Measurements from ENCODE around the gene ARHGEF6. TPM values are rescaled to one million over a fixed set of nuclear protein-coding genes. Genes with fewer than 3 reads are reported as not detected.

Gene ARHGEF6
- total RNA-seq, 2 donors from 2014 or later, result 4.1 to 12.7 TPM

DNA sequence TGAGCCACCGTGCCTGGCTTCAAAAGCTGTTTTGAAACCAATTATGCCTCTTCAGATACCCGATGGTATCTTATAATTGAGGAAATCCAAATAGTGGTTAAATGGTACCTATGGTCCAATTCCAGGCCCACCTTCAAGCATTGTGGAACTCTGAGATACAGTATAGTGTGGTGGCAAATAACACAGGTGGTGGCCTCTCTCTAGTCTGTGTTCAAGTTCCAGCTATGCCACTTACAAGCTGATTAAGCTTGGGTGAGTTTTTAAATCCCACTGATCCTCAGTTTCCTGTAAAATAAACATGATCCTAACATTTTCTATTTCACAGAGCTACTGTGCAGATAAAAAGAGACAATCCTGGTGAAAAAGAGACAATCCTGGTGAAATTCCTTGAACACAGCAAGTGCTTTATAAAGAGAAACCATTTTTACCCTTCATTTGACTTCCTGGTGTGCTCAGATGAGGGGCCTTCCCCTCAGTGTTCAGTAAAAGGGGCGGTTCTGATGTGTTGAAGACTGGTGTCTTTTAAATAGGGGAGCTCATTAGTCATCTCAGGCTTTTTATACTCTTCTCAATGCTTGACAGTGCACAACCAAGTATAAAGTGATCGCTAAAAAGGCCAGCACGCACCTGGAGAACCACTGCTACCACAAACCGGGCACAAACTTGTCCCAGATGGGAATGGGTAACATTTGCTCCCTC, 163.6 kb downstream of the ARHGEF6 start:
- Histone ChIP-seq H3K36me3 (no peaks in the 10 kb centered on the region), H3K27me3 (replicated peaks; ENCODE audit: insufficient read depth) (no peaks in the 10 kb centered on the region), H3K9me3 (no peaks in the 10 kb centered on the region), H3K27ac (no peak overlapping the region), H3K4me1 (replicated peaks) (no peaks in the 10 kb centered on the region), H3K4me3 (no peak overlapping the region)
- 77% methylated on average over 6 of the region's 6 CpGs for WGBS
- no peak for DNase-seq (ENCODE audit: low spot score)
- TF ChIP-seq, protein P1, sequence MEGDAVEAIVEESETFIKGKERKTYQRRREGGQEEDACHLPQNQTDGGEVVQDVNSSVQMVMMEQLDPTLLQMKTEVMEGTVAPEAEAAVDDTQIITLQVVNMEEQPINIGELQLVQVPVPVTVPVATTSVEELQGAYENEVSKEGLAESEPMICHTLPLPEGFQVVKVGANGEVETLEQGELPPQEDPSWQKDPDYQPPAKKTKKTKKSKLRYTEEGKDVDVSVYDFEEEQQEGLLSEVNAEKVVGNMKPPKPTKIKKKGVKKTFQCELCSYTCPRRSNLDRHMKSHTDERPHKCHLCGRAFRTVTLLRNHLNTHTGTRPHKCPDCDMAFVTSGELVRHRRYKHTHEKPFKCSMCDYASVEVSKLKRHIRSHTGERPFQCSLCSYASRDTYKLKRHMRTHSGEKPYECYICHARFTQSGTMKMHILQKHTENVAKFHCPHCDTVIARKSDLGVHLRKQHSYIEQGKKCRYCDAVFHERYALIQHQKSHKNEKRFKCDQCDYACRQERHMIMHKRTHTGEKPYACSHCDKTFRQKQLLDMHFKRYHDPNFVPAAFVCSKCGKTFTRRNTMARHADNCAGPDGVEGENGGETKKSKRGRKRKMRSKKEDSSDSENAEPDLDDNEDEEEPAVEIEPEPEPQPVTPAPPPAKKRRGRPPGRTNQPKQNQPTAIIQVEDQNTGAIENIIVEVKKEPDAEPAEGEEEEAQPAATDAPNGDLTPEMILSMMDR (IDR thresholded peaks at IDR 0.05), result no peak
- TF ChIP-seq POLR2AphosphoS5 (IDR thresholded peaks at IDR 0.05) (no peak), POLR2A (IDR thresholded peaks at IDR 0.05) (no peak)
- intact Hi-C loops (cut with DNase I), result no loop called here

Small RNA genes within 50 kb of the gene (small RNA-seq; reads per million reads assigned to genes)
- gene RF00019 (0 reads per million in 2 donors), gene RNU6-972P (0 reads per million in 2 donors)

Other genes with a start within 250 kb of the ARHGEF6 start
- 1 to 10 TPM; 3.7 to 5.0 TPM for gene VGLL1, start 248.7 kb downstream of the ARHGEF6 start, total RNA-seq
- not detected for gene CD40LG, start 132.8 kb downstream of the ARHGEF6 start, total RNA-seq
- gene RBMX, start 99.8 kb upstream of the ARHGEF6 start, total RNA-seq, result 100 to 1,000 TPM; 191 to 295 TPM

Measured in prostate gland (tissue), 2 donors.